HS-27A (cell line): Measurements from ENCODE around the gene CBX5.
A peak's percentile ranks its signal among the peaks of the same experiment; 100 is the strongest.
"Not testable (repeated sequence)": the region's sequence is repeated elsewhere in the genome, so short reads cannot be mapped to it uniquely, and the experiment has no call there.

Experiments used
- DNase-seq: peaks from one replicate; pipeline ENCODE4 v3.0.0-alpha.2; 2012; ENCODE audit warnings: low read depth, missing footprints

CBX5 gene

GRCh38 chr12:54279632-54280467 lies at the start of gene CBX5:
CBX5 (minus strand) TSS chr12:54280122; CDS start chr12:54257650, 22,472 bp downstream.
- peak; percentile 99 for DNase-seq

- DNase-seq, result no peak
Measured at GRCh38 chr12:54328595-54329337, 48.8 kb upstream of the CBX5 start.

GRCh38 chr12:54325442-54326109 lies 45.7 kb upstream of the CBX5 start:
- DNase-seq, result not testable (repeated sequence)

- peak; percentile 97 for DNase-seq
Measured at GRCh38 chr12:54324617-54325441, 44.9 kb upstream of the CBX5 start, which contains the start of gene COPZ1. COPZ1 (plus strand) TSS chr12:54325131; CDS start chr12:54325164, 33 bp downstream.

- DNase-seq, result no peak
Measured at GRCh38 chr12:54321363-54321762, 41.4 kb upstream of the CBX5 start.

- DNase-seq, result not testable (repeated sequence)
Measured at GRCh38 chr12:54312309-54312708, 32.4 kb upstream of the CBX5 start.

- no peak for DNase-seq
Measured at GRCh38 chr12:54311051-54311450, 31.1 kb upstream of the CBX5 start.

- DNase-seq, result peak; percentile 72
Measured at GRCh38 chr12:54306925-54307741, 27.2 kb upstream of the CBX5 start.

GRCh38 chr12:54304187-54304810 lies 24.4 kb upstream of the CBX5 start:
- no peak for DNase-seq

GRCh38 chr12:54303640-54304039 lies 23.7 kb upstream of the CBX5 start:
- DNase-seq, result no peak

- no peak for DNase-seq
Measured at GRCh38 chr12:54301428-54302048, 21.6 kb upstream of the CBX5 start.

GRCh38 chr12:54300732-54301427 lies 21.0 kb upstream of the CBX5 start, which contains the start of gene NFE2:
NFE2 (minus strand) TSS chr12:54301015; CDS start chr12:54295248, 5,767 bp downstream.
- no peak for DNase-seq

GRCh38 chr12:54300225-54300731 lies 20.4 kb upstream of the CBX5 start:
- DNase-seq, result no peak

GRCh38 chr12:54299515-54300224 lies 19.7 kb upstream of the CBX5 start:
- no peak for DNase-seq

GRCh38 chr12:54298904-54299303 lies 19.0 kb upstream of the CBX5 start:
- DNase-seq, result no peak

GRCh38 chr12:54296393-54297099 lies 16.6 kb upstream of the CBX5 start:
- DNase-seq, result no peak

- no peak for DNase-seq
Measured at GRCh38 chr12:54294953-54295566, 15.1 kb upstream of the CBX5 start.
